ENCODE measurements around the gene MROH7.

GRCh38 chr1:54758678-54759348 lies 117.2 kb downstream of the MROH7 start:
- TF ChIP-seq CTCF (IDR thresholded peaks at IDR 0.05) (no peak), POLR2A (IDR thresholded peaks at IDR 0.05) (no peak)

All from lower leg skin (tissue), 3 donors.